Transverse colon (tissue), 4 donors: ENCODE data around the gene CACNA2D4.

Source experiments
- CTCF ChIP-seq, 5 experiments: fragments of 200-600 bp in 3 of 5; fragments of 450-650 bp in 2 of 5; sonication (generic) in 3 of 5; IDR thresholded peaks; 1 replicate in 2 of 5; 2 replicates in 3 of 5; pipeline ENCODE4 v1.5.1; 2016 to 2017; ENCODE audit warnings: antibody characterized with exemption in 5 of 5, inconsistent platforms in 3 of 5, mild to moderate bottlenecking in 2 of 5, moderate library complexity in 1 of 5
- POLR2AphosphoS5 ChIP-seq, 3 donors: sonication (generic); formaldehyde crosslinking; IDR thresholded peaks; one replicate each; pipeline ENCODE4 v1.6.1; 2016; ENCODE audit warnings: antibody characterized with exemption in 3 of 3

GRCh38 chr12:1811948-1812291 lies 106.5 kb downstream of the CACNA2D4 start:
- TF ChIP-seq CTCF (IDR thresholded peaks at IDR 0.05) = no peak
- TF ChIP-seq POLR2AphosphoS5 (IDR thresholded peaks at IDR 0.05) = no peak
